ENCODE data around the gene EZR.
"Not testable (repeated sequence)": the region's sequence is repeated elsewhere in the genome, so short reads cannot be mapped to it uniquely, and the experiment has no call there.

The EZR gene

DNA sequence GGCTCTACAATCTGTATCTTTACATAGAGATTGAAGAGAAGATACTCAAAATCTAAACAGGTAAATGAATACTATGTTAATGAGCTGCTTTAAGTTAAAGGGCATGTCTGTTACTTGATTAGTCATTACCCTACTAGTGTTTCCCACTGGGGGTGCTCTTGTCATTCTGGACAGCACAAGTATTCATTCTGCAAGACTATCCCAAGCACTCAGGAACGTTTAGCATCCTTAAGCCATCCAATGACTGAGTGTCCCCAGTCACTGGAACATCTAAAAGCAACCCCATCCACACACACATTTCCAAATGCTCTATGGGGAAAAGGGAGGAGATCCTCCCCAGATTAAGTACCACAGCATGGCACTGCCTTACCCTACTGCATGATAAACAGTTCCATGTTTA lies 25.7 kb downstream of the EZR start:
- DNase-seq = peak; percentile 57

DNA sequence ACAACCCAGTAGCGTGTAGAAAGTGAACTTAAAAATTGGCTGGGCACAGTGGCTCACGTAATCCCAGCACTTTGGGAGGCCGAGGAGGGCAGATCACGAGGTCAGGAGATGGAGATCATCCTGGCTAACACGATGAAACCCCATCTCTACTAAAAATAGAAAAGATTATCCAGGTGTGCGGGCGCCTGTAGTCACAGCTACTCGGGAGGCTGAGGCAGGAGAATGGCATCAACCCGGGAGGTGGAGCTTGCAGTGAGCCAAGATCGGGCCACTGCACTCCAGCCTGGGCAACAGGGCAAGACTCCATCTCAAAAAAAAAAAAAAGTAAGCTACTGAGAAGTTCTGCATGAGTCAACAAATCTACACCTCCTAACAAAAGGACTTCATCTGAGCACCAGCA lies 26.7 kb downstream of the EZR start:
- not testable (repeated sequence) for DNase-seq

DNA sequence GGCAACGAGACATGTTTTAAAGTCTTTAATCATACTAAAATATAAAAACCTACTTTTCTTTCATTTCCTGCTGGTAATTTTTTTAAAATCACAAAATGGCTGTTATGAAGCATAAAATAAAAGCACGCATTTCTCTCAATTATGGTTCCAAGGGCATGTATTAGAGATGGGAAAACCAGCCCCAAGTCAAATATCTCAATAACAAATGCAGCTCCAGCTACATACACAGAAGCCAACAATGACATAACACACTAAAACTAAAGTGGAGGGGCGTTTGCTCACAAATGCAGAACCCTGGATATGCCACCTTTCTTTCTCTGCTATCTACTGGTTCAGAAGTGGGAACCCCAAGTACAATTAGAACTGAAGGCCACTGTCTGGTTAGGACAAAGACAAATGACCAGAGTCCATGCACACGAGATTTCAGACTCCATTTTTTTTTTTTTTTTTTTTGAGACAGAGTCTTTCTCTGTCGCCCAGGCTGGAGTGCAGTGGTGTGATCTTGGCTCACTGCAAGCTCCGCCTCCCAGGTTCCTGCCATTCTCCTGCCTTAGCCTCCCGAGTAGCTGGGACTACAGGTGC lies 27.8 kb downstream of the EZR start:
- DNase-seq = no peak

DNA sequence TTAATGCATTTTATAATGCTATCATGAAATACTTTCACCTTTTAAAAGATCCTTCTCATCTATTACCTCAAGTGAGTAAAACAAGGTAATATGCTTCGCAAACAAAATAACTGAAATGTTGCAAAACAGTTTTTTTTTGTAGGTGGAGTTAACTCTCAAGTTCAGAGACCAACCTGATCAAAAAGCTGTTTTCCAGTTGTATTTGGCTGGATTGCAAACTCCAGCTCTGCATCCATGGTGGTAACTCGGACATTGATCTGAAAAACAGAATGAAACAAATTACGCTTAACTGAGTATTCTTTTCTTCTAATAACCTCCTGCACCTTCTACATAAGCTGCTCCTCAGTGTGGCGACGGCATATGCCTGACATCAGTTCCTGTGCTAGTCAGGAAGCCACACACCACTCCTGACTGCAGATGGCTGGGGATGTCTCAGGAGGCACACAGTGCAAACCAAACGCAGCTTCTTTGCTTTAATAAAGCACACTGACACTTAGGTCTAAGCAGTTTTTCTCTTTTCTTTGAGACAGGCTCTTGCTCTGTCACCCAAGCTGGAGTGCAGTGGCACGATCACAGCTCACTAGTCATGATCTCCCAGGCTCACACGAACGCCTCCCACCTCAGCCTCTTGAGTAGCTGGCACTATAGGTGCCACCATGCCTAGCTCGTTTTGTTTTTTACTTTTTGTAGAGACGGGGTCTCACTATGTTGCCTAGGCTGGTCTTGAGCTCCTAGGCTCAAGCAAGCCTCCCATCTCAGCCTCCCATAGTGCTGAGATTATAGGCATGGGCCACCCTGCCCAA lies 29.9 kb downstream of the EZR start:
- no peak for DNase-seq

DNA sequence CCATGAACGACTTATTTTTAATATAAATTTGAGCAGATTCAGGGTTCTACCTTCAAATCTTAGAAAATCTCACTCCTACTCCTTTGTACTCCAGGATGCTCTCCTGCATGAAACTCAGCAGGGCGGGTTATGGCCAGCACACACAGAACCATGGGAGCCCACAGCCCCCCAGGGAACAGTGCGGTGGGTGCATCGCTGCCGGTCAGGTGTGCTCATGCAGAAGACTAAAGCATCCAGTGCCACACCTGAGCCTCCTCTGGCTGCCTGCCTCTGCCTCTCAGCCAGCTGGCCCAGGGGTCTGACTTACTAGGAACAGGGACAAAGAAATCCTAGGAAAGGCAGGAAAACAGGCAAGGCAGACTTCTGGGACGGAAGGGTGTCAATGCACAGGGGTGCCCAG lies 31.8 kb downstream of the EZR start:
- DNase-seq = no peak

DNA sequence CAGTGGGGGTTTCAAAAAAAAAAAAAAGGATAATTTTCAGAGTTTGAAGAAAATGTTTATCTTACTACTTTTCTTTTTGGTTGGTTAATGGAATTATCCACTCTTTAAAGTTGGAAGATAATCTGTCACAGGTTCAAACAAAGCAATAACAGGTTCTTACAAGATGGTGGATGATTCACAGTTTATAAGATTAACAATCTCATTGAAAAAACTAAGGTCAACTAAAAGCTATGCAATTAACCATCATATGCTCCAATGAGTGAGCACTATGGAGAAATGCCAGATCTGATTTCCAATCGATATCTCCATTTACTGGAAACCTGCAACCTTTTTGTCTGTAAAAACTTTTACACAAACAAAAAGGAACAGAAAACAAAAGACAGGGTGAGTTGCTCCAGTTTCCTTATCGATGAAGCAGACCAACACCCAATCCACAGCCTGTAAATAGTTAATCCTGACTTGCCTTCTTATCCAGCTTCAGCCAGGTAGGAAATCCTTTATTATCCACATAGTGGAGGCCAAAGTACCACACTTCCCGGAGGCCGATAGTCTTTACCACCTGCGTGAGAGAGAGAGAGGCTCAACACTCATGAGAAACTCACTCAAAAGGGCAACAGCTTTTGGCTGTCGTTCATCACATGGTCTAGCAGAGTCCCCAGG lies 32.4 kb downstream of the EZR start:
- DNase-seq = no peak

DNA sequence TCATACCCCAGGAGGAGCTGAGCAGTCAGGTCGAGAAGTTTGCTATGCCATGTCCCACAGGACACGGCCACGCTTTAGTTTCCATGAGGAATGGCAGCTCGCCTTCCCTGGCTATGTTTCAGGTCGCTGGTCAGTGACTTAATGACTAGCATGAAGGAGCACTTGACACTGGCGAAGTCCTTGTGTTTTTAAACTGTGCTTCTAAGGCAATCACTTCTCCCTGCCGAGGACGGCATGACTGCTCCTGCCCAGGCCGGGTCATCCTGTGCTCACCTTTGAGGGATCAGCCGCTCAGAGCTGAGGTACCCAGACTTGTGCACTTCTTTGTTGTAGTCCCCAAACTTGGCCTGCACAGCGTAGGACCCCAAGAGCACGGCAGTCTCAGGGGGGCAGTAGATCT lies 34.1 kb downstream of the EZR start:
- no peak for DNase-seq

DNA sequence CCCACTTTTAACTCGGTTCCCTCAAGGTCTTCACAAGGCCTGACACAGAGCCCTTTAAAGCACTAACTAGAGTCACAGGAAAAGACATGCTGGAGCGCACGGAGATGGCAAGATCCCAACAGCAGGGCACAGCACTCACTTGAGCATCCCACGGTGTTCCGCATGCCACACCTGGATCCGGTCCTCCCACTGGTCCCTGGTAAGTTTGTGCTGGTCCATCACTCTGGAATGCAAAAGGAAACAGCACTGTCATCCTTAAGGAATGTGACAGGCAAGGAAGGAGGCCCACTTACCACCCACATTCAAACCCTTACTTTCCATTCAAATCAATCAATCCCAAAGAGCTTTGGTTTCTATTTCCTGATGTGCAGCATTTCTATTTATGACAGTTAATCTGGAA lies 34.7 kb downstream of the EZR start:
- peak; percentile 76 for DNase-seq

DNA sequence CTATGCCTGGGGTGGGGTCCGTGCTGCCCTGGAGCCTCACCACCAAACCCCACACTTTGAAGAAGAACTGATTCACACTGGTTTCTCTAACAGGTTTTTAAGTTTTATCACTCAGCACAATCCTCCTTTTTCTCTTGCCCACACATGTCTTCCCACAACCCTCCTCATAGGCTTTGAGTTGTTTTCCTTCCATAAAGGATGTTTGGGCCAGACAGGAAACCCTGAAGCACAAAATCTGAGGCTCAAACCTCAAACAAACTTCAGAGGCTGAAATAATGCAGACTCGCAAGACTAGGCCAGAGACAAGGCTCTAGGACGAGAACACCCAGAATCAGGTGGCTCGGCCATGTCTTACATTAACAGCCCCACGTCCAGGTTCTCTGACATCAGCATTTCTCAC lies 35.3 kb downstream of the EZR start:
- no peak for DNase-seq

DNA sequence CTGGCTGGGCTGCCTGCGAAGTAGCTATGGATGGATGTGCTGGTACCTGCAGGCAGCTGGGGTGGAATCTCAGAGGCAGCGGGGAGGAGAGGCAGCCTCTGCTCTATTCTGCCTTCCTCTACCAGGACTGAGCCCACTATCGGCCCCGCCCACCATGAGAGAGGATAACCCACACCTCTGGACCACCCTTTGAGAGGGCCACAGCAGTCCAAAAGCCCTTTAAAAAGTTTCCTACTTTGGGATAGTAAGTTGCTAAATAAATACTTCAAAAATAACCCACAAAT lies 36.1 kb downstream of the EZR start:
- DNase-seq = no peak

DNA sequence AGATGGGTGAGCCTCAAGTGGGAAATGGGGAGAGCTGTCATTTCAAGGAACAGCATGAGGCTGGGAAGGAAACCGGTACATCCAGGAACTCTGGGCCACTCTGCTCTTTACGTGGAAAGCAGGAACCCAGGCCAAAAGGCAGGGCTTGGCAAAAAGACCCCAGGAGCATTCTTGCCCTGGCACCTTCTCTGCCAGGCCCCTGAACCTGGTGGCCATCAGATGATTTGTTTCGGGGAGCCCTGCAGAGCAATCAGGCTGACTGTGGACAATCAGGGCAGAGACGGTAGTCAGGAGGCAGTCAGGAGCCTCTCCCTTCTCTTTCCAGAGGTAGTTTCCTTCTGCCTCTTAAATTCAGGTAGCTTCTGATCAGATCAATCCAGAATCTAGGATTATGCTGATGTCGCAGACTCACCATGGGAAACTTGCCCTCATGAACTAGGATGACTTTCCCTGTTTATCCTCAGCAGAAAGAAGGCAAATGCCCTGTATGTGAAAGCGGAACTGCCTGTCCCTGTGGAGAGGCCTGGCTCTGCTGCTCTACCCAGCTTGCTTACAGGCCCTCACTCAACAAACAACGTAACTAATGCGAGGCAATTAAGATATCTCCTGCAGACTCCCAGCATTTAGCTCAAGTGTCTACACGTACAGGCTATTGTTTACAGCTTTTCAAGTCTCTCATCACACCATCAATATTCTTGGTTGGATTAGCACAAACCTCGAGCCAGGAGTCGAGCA lies 36.6 kb downstream of the EZR start:
- no peak for DNase-seq

DNA sequence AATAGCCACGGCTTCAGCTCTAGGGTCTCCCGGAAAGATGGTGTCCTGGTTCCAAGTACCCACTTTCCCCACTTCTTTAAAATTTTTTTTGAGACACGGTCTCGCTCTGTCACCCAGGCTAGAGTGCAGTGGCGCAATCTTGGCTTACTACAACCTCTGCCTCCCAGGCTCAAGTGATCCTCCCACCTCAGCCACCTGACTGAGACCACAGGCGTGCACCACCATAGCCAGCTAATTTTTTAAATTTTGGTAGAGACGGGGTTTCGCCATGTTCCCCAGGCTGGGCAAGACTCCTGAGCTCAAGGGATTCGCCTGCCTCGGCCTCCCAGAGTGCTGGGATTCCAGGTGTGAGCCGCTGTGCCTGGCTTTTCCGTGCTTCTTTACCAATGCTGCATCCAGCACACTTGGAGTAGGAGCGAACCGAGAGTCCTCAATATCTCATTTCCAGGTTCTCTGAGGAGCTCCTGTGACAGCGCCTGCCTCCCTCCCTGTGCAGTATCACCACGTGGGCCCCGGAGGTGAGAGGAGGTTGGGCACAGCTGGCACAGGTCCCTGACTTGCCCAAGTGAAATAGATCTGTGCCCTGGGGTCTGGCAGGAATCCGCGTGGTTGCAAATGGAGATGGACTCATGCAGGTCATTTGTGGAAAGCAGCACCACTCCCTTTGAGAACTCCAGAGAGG lies 37.3 kb downstream of the EZR start:
- no peak for DNase-seq

DNA sequence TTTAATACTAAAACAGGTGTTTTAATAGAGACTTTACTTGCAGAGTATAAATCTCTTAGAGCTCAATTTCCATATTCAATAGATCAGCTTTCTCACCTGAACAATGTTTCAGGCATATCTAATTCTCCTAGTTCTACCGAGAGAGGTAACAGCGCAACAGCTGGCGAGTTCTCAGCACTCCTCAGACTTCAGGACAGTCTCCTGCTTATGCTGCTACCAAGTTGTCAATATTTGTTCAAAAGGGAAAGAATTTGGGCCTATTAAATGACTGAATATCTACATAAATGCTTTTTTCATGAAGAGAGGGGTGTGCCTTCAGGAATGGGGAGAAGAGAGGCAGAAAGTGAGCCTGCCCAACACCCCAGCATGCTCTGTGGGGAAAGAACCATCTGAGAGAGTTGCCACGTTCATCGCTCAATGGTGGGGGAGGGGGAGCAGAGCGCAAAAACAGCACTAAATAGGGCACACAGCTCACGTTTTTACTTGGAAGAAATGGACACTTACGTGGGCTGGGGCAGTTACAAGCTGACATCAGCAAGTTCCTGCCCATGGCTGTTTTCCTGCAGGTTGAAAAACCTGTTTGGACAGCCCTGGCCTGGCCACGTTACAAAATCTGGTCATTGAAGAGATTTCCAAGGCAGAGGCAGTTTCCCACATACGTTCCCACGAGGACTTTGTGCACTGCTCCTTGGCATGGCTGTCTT lies 38.0 kb downstream of the EZR start:
- no peak for DNase-seq

DNA sequence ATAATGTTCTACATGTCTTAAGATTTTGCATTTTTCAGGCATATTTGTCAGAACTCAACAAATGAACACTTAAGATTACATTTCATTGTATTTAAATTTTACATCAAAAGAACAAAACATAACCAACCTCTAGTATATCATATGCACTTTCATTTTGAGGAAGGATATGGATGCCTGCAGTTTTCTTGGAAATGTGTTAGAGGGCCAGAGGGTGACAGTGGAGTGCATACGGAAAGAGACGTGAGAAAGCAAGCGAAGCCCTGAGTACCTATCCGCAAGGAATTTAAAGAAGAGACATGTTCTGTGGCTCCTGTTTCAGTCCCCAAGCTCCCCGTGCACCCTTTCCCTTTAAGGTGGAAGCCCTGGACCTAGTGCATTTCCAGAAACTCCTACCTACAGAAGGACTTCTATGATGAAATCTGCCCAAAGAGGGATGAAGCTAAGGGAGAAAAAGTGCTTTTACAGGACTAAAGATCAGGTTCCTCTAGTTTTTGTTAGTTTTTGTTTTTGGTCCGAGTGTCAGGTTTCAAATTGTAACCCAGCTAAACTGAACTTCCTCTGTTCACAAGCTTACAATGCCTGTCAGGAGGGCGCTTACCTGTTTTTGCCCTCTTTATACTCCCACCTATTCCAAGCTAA lies 38.8 kb downstream of the EZR start:
- no peak for DNase-seq

DNA sequence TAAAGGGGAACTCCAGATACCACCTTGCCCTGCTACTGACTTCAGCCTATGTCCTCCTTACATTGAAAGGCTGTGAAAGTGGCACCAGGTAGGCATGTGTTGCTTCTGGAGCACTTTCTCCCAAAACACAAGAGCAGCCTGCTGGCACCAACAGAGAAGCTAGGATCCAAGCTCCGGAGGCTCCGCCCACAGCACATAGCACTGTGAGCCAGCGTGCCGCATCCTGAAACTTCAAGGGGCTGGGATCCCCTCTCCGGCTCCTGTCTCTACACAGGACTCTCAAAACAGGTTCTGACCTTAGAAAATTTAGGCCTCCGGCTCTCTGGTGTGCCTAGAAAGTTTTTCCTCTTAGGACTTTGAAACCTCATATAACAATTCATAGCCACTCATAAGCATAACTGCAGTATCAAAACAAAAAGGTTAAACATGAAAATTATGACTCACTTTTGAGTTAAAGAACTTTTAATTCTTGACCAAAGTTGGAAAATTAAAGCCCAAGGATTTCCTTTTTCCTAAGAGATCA lies 41.1 kb downstream of the EZR start:
- DNase-seq = no peak

DNA sequence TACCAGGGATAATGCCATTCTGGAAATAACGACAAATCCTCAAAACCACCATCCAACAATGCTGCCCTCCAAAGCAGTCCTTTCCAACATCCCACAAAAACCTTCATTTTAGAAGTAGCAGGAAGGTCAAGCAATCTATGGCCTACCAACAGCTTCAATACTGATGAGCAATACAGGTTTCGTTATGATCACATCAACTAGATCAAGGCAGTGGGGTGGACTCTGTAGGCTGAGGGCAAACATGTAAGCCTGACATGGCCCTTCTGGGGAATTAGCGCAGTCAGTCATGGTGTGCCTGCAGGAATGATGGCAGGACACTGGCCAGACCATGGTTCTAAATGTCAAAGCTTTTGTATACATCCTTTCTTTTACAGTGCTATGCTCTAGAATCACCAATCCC lies 41.7 kb downstream of the EZR start:
- DNase-seq = no peak

DNA sequence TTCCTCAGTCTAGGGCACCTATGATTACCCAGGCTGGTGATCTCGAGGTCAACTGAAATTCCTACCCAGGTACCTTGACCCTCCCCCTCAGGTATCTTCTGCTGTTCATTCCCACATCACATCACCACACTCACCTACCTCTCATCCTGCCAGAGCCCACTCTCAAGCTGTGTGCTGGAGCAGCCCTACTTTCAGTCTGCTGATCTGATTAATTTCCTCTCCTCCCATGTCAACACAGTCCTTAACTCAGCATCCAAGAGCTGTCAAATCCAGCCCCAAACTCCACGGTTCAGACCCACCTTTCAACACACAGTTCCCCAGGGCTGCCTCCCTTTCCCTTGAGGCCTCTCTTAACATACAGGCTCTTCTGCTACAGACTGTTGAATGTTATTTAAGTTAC lies 42.4 kb downstream of the EZR start:
- no peak for DNase-seq

DNA sequence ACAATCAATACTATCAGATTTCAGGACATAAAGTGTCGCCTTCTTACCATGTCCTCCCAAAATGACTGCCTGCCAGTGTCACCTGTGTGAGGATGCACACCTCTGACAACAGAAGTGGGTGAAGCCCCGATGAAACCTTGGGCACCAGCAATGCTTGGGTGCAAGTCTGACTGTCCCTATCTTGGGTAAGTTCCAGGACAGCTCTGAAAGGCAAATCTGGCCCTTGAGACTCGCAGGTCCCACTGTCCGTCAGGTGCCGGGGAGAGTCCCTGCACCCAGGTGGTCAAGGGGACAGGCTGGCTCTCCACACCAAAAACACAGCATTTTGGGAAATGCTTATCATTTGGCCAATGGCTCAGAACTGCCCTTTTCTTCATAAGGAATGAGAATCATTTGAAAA lies 43.3 kb downstream of the EZR start:
- DNase-seq = no peak

DNA sequence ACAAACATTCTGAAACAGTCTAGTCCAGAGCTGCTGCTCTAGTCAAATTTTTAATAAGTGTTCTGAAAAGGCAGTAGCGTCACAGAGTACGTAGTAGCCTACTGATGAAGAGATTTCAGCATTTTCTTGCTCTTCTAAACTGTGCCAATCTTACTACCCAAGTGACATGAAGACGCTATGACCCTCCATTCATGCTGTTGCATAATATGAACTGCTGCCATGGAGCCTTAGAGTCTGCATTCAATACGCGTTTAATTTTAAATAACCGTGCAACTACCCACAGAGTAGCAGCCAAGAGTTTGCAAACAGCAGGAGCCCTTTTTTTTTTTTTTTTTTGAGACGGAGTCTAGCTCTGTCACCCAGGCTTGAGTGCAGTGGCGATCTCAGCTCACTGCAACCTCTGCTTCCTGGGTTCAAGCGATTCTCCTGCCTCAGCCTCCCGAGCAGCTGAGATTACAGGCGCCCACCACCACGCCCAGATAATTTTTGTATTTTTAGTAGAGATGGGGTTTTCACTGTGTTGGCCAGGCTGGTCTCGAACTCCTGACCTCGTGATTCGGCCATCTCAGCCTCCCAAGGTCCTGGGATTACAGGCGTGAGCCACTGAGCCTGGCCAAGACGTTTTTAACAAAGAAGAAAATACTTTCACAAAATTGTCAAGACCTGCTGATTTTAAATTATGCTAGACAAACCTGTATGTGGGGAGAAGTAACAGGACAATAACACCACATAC lies 44.3 kb downstream of the EZR start:
- DNase-seq = no peak

DNA sequence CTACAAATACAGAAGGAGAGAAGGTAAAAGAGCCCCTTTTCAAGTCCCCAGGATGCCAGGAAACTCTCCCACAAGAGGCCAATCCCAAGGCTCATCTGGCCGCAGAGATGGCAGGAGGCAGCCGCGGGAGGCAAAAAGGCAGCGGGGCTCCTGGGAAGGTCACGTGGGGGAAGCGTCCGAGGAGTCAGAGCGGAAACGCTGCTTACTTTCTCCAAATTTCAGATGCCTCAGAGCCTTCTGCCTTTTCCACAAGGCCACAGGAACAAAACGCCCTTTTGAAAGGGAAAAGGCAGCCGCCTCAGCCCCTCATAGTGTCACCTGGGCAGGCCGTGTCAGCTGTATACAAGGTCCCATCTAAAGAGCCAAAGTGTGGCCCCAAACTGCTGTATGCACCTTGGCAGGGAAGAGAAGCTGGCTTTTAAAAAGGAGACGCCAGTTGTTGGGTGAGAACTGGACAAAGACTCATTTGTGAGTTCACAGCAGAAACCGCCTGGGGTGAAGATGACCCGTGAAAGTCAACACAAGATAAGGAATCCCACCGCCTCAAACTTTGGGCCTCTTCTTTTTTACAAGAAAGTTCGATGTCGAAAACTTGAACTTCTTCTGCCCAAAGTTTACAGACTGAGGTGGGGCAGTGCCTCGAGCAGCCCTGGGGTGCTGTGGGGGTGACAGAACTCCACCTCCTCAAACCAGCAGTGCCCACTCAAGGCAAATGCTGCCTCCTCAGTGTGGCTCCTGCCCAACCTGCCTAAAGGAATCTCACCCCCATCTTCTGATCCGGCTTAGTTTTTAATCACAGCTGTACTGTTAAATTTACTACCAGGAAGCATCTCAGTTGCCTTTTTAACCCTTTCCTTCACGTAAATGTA lies 45.4 kb downstream of the EZR start:
- no peak for DNase-seq

Measured in EL (cell line).